NCI-H748 (cell line): ENCODE data around the gene NBAS.
A peak's percentile ranks its signal among the peaks of the same experiment; 100 is the strongest.
"Not testable (repeated sequence)": the region's sequence is repeated elsewhere in the genome, so short reads cannot be mapped to it uniquely, and the experiment has no call there.

Source experiments
- DNase-seq: peaks from one replicate; lab custom pipeline; 2025; ENCODE audit not compliant: unreplicated experiment; lab: John Stamatoyannopoulos, UW

Gene NBAS

DNA sequence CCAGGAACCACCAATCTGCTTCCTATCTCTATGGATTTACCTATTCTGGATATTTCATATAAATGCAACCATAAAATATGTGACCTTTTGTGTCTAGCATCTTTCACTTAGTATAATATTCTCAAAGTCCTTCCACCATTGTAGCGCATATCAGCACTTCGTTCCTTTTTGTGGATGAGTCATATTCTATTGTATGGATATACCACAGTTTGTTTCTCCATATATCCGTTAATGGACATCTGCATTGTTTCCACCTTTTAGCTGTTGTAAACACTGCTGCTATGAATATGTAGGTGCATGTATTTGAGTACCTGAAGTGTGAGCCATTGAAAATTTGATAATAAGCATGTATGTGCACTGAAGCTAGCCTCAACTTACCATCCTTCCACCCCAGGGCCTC, 80.1 kb downstream of the NBAS start:
- no peak for DNase-seq

DNA sequence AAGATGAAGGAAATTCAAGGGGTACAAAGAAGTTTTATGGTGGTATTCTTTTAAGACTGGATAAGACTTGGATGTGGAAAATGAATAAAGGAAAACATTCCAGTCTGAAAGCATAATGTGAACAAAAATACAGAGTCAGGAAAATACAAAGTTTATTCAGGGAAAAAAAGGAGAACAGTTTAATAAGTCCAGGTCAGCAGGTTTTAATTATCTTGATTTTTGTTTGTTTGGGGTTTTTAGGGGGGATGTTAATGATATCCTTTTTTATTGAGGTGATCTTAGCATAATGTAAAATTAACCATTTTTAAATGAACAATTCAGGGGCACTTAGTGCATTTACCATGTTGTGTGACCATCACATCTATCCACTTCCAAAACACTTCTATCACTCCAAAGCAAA, 80.6 kb downstream of the NBAS start:
- no peak for DNase-seq

DNA sequence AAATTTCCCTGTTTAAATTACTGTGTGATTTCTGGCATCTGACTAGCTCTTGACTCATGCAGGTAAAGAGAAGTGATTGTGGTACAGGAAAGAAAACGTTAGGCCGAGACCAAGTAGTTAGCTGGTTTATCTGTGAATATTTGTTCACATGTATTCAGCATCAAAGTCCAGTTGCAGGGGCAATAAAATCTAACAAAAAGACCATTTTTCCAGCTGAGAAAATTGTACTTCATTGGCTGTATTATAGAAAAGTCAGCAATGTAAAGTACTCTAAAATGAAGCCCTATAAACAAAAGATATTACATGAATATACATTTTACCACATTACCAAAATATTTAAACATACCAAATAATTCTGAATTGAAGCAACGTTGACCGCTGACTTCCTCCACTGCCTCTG, 88.3 kb downstream of the NBAS start:
- no peak for DNase-seq

DNA sequence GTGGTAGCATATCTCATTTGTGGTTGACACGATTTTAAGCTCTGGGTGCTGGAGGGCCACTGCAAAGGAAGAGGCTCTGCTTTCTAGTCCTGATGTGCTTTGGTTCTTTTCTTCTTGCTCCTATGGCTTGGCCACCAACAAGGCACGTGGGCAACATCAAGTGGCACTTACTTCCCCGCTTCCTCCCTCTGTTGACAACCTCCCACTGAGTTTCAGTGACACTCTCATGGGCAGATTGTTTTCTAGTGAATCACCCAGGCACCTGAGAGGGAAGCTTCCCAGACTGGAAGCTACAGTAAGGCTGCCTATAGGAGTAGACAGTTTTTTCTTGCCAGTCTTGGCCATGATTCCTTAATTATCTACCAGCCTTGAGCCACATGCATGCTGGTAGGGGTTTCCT, 89.0 kb downstream of the NBAS start:
- DNase-seq: peak; percentile 12

DNA sequence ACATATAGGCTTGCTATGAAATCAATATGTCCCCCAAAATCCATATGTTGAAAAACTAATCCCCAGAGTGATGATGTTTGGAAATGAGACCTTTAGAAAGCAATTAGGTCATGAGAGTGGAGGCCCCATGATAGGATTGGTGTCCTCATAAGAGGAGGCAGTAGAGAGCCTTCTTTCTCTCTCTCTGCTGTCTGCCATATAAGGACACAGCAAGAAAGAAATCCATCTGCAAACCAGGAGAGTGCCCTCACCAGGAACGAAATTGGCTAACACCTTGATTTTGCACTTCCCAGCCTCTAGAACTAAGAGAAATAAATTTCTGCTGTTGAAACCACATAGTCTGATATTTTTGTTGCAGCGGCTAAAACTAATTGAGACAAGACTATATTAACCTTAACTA, 89.5 kb downstream of the NBAS start:
- no peak for DNase-seq

DNA sequence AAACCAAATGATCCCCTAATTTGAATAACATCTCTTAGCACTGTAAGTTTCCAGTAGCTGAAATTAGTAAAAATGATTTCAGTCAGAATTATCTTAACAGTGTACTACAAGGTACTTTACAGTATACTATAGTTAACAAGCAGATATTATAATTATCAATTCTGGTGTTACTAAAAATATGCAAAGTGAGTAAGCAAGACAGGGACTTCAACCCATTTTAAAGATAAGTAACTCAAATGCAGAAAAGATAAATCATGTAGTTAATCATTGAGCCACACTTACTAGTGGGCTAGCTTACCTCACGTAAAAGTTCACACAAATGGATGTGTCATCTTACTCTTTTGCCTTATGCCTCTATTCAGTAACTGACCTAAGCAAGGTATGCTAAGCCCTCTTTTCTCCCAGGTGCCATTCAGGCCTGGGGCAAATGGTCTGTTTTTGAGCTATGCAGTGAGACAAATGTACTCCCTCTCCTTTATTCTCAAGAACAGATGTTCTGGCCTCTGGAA, 101.0 kb downstream of the NBAS start:
- no peak for DNase-seq

DNA sequence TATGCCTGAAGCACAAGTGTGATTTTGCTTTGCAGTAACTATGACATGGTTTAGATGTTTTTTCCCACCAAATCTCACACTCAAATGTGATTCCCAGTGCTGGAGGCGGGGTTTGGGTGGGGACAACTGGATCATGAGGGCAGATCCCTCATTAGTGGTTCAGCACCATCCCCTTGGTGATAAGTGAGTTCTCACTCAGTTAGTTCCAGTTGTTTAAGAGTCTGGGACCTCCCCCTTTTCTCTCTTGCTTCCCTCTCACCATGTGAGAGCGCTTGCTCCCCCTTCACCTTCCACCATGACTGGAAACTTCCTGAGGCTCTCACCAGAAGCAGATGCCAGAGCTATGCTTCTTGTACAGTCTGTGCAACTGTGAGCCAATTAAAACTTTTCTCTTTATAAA, 102.9 kb downstream of the NBAS start:
- no peak for DNase-seq

DNA sequence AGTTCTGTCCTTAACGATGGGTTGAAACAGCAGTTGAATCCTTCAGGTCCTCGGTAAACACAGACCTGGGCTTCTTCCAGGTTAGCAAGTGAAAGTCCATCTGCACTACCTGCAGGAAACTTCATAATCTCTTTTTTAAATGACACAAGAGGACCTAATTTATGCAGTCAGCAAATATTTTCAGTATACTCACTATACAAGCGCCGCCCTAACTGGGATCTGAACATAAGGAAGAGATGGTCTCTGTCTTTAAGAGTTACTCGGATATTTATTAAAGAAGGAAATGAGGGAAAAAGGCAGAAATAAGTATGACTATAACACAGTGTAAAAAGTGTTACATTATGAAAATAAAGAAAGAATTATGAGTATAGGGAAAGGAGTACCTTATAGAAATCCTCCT, 103.3 kb downstream of the NBAS start:
- DNase-seq: no peak

DNA sequence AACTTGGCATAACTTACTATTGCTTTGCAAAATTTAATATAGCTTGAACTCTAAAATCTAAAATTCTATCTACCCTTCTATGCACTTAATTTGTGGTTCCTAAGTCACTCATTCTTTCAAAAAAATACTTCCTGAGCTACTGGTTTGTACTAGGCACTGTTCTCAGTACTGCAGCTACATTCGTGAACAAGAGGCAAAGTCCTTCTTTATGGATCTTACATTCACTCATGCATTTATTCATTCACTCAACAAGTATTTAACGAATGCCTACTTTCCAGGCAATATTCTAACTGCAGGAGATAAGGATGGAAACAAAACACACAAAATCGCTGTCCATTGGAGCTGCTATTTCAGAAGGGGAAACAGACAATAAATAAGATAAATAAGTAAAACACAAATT, 104.8 kb downstream of the NBAS start:
- no peak for DNase-seq

DNA sequence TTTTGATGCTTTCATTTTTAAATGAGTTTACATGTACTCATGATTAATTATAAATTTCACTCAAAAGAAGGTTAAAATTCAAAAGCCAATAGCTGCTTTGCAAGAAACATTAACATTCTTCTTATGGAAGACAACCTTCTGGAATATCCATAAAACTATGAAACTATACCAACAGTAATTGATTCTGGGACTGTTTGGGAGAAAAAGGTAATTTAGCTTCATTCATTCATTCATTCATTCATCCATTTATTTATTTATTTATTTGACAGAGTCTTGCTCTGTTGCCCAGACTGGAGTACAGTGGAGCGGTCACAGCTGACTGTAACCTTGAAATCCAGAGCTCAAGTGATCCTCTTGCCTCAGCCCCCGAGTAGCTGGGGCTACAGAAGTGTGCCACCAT, 110.3 kb downstream of the NBAS start:
- no peak for DNase-seq

DNA sequence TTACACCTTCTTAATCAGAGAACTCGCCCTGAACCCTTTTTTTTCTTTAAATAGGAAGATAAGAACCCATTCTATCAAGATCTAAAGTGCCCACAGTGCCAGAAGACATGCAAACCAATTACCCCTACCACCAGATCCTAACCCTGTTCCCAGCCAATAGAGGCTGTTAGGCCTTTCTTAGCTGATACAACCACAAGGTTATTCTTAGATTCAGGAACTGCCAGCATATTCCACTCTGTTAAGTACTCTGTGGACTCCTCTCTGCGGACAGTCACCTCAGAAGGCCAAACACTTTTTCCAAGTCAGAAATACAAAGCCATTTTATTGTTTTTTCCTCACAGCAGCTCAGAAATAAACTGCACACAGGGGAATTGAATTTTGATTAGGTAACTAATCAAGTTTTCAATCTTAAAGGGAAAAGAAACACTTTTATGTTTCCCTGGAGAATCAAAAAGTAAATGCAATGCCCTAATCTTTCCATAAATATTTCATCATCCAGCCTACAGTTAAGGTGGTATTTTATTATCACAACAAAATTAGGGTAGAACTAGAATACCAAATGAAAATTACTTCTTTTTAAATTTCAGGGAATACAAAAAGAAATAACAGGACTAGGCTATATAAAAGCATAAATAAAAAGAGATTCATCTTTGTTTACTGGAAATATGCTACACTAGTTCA, 111.4 kb downstream of the NBAS start:
- no peak for DNase-seq

DNA sequence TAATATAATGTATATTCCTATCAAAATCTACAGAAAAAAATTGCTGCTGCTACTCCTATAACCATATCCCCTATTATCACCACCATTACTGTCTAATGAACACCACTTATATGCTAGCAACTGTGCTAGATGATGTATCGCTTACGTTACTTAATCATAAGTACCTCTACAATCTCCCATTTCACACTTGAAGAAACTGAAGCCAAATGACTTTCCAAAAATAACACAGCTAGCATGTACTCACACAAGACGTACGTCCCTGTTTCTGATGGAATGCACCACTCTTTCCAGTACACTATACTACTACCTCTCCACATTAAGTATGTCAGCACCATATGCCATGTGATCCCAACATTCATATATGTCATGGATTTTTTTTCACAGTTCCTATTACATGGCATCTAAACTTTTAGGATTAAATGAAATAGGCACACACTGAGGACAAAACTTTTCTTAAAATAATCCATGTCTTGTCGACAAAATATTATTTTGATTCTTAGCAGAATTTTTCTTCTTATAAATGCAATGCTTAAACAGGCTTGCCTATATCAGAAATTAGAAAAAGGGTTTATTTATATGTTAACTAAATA, 112.8 kb downstream of the NBAS start:
- DNase-seq: no peak

DNA sequence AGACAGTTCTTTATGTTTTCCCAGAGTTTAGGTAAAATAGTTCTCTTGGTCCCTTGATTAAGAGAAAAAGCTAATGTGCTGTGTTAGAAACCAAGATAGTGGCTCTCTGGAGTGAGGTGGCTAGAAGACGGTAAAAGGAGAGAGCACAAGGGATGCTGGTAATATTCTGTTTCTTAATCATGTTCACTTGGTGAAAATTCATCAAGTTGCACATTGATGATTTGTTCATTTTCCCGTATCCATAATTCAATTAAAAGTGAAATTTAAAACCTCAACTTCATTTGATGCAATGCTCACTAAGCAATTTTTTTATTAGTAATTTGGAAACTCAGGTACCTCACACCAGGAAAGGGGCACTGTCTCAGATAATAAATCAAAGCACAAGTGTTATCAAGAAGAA, 113.8 kb downstream of the NBAS start:
- DNase-seq: no peak

DNA sequence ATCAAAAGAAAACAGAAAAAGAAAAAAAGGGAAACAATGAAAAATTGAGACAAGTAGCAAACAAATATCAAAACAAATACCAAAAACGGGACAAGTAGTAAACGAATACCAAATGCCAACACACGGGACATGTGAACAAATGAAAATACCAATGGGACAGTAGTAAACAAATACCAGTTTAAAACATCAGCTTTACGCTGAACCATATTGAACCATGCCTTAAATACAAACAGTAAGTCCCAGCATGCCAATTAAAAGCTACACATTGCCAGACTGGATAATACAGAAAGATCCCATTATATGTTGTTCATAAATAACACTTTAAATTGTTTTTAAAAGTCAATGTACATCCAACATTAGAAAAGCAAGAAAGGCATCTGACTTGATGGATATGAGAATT, 114.2 kb downstream of the NBAS start:
- no peak for DNase-seq

DNA sequence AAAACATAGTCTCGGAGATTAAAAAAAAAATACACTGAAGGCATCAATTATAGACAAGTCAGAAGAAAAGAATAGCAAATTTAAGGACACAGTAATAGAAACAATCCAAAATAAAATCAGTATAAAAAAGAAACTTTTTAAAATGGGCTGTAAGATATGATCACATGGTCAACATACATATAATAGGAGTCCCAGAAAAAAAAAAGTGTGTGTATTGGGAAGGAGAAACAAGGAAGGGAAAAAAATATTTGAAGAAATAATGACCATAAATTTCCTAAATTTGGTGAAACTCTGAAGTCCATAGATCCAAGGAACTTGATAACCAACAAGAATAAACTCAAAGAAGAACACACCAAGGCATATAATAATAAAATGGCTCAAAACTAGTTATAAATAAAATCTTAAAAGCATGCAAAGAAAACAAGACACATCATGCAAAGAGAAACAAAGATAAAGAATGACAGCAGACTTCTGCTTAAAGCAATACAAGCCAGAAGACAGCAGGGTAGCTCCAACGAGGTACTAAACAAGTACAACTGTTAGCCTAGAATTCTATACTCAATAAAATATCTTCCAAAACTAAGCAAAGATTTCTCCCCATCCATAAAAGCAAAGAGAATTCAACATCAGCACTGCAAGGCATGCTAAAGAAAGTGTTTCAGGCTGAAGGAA, 115.1 kb downstream of the NBAS start:
- no peak for DNase-seq

DNA sequence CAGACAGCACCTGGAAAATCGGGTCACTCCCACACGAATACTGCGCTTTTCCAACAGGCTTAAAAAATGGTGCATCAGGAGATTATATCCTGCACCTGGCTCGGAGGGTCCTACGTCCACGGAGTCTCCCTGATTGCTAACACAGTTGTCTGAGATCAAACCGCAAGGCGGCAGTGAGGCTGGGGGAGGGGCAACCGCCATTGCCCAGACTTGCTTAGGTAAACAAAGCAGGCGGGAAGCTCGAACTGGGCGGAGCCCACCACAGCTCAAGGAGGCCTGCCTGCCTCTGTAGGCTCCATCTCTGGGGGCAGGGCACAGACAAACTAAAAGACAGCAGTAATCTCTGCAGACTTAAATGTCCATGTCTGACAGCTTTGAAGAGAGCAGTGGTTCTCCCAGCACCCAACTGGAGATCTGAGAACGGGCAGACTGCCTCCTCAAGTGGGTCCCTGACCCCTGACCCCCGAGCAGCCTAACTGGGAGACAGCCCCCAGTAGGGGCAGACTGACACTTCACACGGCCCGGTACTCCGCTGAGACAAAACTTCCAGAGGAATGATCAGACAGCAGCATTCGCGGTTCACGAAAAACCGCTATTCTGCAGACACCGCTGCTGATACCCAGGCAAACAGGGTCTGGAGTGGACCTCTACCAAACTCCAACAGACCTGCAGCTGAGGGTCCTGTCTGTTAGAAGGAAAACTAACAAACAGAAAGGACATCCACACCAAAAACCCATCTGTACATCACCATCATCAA, 121.2 kb downstream of the NBAS start:
- DNase-seq: not testable (repeated sequence)

DNA sequence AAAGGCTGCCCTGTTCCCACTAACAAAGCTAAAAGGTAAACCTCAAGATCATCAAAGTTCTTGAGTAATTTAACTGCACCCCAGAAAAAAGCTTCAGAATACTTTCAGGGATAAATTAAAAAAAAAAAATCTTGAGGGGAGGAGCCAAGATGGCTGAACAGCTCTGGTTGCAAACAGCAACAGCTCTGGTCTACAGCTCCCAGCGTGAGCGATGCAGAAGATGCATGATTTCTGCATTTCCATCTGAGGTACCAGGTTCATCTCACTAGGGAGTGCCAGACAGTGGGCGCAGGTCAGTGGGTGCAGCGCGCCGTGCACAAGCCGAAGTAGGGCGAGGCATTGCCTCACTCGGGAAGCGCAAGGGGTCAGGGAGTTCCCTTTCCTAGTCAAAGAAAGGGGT, 121.8 kb downstream of the NBAS start:
- not testable (repeated sequence) for DNase-seq

DNA sequence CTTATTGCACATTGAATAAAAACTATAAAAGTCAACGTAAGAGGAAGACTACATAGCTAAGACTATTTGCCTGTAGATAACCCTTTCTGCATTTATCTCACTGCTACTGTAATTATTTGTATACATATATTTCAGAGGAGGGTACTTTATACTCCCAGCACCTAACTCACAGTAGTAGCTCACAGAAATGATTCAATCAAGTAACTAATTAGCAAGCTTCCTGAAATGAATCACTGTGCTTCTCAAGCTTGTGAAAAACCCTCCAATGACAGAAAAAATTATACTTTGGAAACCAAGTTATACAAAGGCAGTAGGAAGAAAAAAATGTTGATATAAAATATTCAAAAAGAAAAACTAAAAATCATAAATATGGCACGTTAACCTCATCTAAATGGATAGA, 124.9 kb downstream of the NBAS start:
- no peak for DNase-seq

DNA sequence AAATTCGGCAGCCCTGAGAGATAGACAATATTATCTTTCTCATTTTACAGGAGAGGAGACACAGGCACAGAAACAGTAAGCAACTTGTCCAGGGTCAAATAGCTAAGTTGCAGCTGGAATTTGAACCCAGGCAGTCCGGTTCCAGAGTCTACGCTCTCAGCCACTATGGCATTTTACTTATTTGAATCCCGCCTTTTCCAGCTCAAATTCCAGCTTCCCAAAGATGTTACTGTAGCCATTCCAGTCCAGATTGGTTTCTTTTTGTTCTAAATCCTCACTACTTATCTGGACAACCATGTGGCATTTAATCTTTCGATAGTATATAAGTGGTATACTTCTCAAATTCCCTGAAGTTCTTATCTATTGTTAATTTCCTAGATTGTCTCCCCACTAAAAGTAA, 125.7 kb downstream of the NBAS start:
- DNase-seq: no peak

DNA sequence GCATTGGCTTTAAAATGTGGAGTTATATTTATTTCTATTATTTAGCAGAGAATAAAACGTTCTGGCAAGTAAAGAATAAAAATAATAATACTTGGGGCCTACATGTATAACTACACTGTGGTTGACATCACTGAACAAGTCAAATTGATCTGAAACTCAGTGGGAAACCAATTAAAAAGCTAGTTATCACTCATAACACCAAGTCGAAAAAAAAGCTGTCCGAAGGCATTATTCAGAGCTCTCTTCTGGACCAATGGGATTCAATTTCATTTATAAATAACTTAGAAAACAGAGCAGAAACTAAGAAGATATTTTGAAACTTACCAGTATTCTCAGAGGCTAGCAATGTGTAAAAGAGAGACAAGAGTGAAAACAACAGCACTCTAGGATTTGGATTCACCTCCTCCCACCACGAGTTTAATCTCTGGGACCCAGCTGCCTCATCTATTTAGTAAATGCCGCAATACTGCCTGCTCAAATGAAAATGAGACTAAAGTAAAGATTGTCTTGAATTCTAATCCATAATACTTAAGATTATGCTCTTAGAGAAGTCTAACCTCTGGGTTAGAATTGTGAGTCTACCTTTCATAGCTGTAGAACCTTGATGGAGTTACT, 128.4 kb downstream of the NBAS start:
- no peak for DNase-seq

DNA sequence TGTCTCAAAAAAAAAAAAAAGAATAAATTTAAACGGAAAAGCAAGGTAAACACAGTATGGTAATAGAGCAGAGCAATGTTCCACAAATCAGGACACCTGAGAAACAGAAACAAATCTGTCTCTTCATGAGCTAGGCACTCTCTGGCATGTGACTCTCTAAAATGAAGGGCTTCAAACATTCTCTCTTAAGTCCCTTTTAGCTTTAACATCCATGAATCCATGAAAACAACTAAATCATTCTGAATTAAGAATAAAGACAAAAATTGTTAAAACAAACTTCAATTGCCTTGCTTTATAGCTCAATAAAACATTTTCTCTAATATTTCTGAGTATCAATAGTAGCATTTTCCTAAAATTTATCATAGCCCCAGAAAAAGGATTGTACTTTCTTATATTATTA, 132.1 kb downstream of the NBAS start:
- DNase-seq: no peak
